ENCODE data around the gene ESYT2. TPM values are rescaled to one million over a fixed set of nuclear protein-coding genes. Genes with fewer than 3 reads are reported as not detected.
"Not testable (repeated sequence)": the region's sequence is repeated elsewhere in the genome, so short reads cannot be mapped to it uniquely, and the experiment has no call there.

Gene ESYT2
- total and polyA plus RNA-seq, 5 donors = 29.0 to 84.7 (median 51.7) TPM

DNA sequence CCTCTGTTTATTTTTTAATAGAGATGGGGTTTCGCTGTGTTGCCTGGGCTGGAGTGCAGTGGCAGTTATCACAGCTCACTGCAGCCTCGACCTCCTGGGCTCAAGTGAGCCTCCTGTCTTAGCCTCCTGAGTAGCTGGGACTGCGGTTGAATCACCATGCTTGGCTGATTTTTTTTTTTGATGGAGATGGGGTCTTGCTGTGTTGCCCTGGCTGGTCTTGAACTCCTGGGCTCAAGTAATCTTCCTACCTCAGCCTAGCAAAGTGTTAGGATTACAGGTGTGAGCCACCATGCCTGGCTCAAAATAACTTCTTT is 35.2 kb upstream of the ESYT2 start:
- Histone ChIP-seq H3K4me1 (ENCODE audit: control insufficient read depth, insufficient read depth, low read length) (peaks cover 8% of the 10 kb centered on the region), H3K4me3 (ENCODE audit: low read length) (peak overlapping the region; percentile 58), H3K27ac (ENCODE audit: low read length) (peak overlapping the region; percentile 98), H3K27me3 (ENCODE audit: control insufficient read depth, insufficient read depth) (no peaks in the 10 kb centered on the region), H3K9me3 (ENCODE audit: control insufficient read depth, low read length) (no peaks in the 10 kb centered on the region)
- ATAC-seq (no peak), DNase-seq (no peak)
- 77% methylated on average over 3 of the region's 3 CpGs for WGBS
- intact Hi-C loops (cut with DNase I) = no loop called here

DNA sequence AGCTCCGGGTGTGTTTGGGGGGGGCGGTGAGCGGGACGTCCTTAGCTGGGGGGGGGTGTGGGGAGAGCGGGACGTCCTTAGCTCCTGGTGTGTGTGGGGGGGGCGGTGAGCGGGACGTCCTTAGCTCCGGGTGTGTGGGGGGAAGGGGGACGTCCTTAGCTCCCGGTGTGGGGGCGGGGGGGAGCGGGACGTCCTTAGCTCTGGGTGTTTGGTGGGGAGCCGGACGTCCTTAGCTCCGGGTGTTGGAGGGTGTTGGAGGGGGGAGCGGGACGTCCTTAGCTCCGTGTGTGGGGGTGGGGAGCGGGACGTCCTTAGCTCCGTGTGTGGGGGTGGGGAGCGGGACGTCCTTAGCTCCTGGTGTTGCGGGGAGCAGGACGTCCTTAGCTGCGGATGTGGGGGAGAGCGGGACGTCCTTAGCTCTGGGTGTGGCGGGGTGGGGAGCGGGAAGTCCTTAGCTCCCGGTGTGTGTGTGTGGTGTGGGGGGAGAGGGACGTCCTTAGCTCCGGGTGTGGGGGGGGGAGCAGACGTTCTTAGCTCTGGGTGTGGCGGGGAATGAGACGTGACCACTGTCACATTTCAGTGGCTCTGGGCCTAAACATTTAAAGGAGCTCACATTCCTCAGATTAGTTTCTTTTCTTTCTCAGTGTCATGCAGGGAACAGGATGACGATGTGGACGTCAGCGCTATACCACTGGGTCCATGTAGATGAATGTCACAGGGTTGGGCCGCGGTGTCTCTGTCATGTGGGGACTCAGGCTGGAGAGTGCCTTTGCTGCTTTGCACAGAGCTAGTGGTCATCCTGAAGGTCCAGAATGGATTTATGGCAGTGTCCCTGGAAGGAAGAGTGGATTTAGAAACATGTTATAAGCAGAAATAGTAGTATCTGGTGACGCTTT is 34.5 kb upstream of the ESYT2 start:
- peaks cover 8% of the 10 kb centered on the region for H3K4me1 ChIP-seq (ENCODE audit: control insufficient read depth, insufficient read depth, low read length)
- 9% methylated on average over 45 of the region's 45 CpGs for WGBS
- DNase-seq = peak; percentile 89 to 93 (median 93)
- peak; percentile 91 to 95 for ATAC-seq
- H3K4me3 ChIP-seq (ENCODE audit: low read length) = peak overlapping the region; percentile 58
- no peaks in the 10 kb centered on the region for H3K27me3 ChIP-seq (ENCODE audit: control insufficient read depth, insufficient read depth)
- H3K27ac ChIP-seq (ENCODE audit: low read length) = peak overlapping the region; percentile 98
- no peaks in the 10 kb centered on the region for H3K9me3 ChIP-seq (ENCODE audit: control insufficient read depth, low read length)
- intact Hi-C loops (cut with DNase I) = no loop called here

DNA sequence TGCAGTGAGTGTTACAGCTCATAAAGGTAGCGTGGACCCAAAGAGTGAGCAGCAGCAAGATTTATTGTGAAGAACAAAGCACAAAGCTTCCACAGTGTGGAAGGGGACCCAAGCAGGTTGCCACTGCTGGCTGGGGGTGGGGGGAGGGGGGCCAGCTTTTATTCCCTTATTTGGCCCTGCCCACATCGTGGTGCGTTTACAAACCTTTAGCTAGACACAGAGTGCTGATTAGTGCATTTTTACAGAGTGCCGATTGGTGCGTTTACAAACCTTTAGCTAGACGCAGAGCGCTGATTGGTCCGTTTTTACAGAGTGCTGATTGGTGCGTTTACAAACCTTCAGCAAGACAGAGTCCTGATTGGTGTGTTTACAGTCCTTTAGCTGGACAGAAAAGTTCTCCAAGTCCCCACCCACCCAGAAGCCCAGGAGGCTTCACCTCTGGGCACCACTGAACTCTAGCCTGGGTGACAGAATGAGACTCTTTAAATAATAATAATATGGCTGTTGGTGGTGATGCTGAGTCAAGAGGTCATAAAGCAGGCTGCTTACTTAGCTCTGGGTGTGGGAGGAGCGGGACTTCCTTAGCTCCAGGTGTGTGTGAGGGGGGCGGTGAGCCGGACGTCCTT is 33.8 kb upstream of the ESYT2 start:
- H3K4me1 ChIP-seq (ENCODE audit: control insufficient read depth, insufficient read depth, low read length); H3K27me3 ChIP-seq (ENCODE audit: control insufficient read depth, insufficient read depth); intact Hi-C loops (cut with DNase I); H3K9me3 ChIP-seq (ENCODE audit: control insufficient read depth, low read length): not testable (repeated sequence)
- DNase-seq (peak in 1 of 3 donors; percentile 50), ATAC-seq (peak in 1 of 2 donors; percentile 5)
- peak overlapping the region; percentile 98 for H3K27ac ChIP-seq (ENCODE audit: low read length)
- H3K4me3 ChIP-seq (ENCODE audit: low read length) = peak overlapping the region; percentile 58
- 64% methylated on average over 13 of the region's 13 CpGs for WGBS

- Histone ChIP-seq H3K9me3 (ENCODE audit: control insufficient read depth, low read length) (no peaks in the 10 kb centered on the region), H3K27ac (ENCODE audit: low read length) (peak overlapping the region; percentile 98), H3K4me1 (ENCODE audit: control insufficient read depth, insufficient read depth, low read length) (peaks cover 8% of the 10 kb centered on the region), H3K4me3 (ENCODE audit: low read length) (no peak overlapping the region), H3K27me3 (ENCODE audit: control insufficient read depth, insufficient read depth) (no peaks in the 10 kb centered on the region)
- intact Hi-C loops (cut with DNase I) = no loop called here
- no peak for DNase-seq
- ATAC-seq = no peak
- WGBS = 89% methylated on average over 11 of the region's 11 CpGs
Measured at GRCh38 chr7:158861936-158862704, 32.8 kb upstream of the ESYT2 start.

- DNase-seq = no peak
- Histone ChIP-seq H3K4me3 (ENCODE audit: low read length) (no peak overlapping the region), H3K4me1 (ENCODE audit: control insufficient read depth, insufficient read depth, low read length) (peaks cover 8% of the 10 kb centered on the region), H3K9me3 (ENCODE audit: control insufficient read depth, low read length) (no peaks in the 10 kb centered on the region), H3K27me3 (ENCODE audit: control insufficient read depth, insufficient read depth) (no peaks in the 10 kb centered on the region), H3K27ac (ENCODE audit: low read length) (peak overlapping the region; percentile 21)
- ATAC-seq = no peak
- WGBS = 58% methylated on average over 15 of the region's 15 CpGs
- intact Hi-C loops (cut with DNase I) = no loop called here
Measured at GRCh38 chr7:158861004-158861787, 31.9 kb upstream of the ESYT2 start.

GRCh38 chr7:158860394-158860793 is 31.1 kb upstream of the ESYT2 start:
- Histone ChIP-seq H3K27ac (ENCODE audit: low read length) (no peak overlapping the region), H3K4me3 (ENCODE audit: low read length) (no peak overlapping the region), H3K27me3 (ENCODE audit: control insufficient read depth, insufficient read depth) (no peaks in the 10 kb centered on the region), H3K9me3 (ENCODE audit: control insufficient read depth, low read length) (no peaks in the 10 kb centered on the region), H3K4me1 (ENCODE audit: control insufficient read depth, insufficient read depth, low read length) (peaks cover 6% of the 10 kb centered on the region)
- DNase-seq (no peak), ATAC-seq (no peak)
- intact Hi-C loops (cut with DNase I) = no loop called here
- WGBS = 93% methylated on average over 1 of the region's 1 CpG

GRCh38 chr7:158858592-158859503 is 29.5 kb upstream of the ESYT2 start:
- Histone ChIP-seq H3K27ac (ENCODE audit: low read length) (peak overlapping the region; percentile 82), H3K9me3 (ENCODE audit: control insufficient read depth, low read length) (no peaks in the 10 kb centered on the region), H3K27me3 (ENCODE audit: control insufficient read depth, insufficient read depth) (no peaks in the 10 kb centered on the region), H3K4me1 (ENCODE audit: control insufficient read depth, insufficient read depth, low read length) (no peaks in the 10 kb centered on the region), H3K4me3 (ENCODE audit: low read length) (no peak overlapping the region)
- no peak for ATAC-seq
- intact Hi-C loops (cut with DNase I) = loop anchor here in 1 of 4 donors (5.0 kb wide), 1 partner anchor 37 kb away; no protein-coding TSS in a partner anchor
- 61% methylated on average over 5 of the region's 5 CpGs for WGBS
- no peak for DNase-seq

GRCh38 chr7:158856883-158857668 is 27.8 kb upstream of the ESYT2 start:
- ATAC-seq (no peak), DNase-seq (no peak)
- H3K27me3 ChIP-seq (ENCODE audit: control insufficient read depth, insufficient read depth) = no peaks in the 10 kb centered on the region
- H3K9me3 ChIP-seq (ENCODE audit: control insufficient read depth, low read length) = no peaks in the 10 kb centered on the region
- 7% methylated on average over 31 of the region's 31 CpGs for WGBS
- intact Hi-C loops (cut with DNase I) = loop anchor here in 1 of 4 donors (5.0 kb wide), 1 partner anchor 35 kb away; no protein-coding TSS in a partner anchor
- no peaks in the 10 kb centered on the region for H3K4me1 ChIP-seq (ENCODE audit: control insufficient read depth, insufficient read depth, low read length)
- peak overlapping the region; percentile 74 for H3K27ac ChIP-seq (ENCODE audit: low read length)
- peak overlapping the region; percentile 77 for H3K4me3 ChIP-seq (ENCODE audit: low read length)

- no peaks in the 10 kb centered on the region for H3K4me1 ChIP-seq (ENCODE audit: control insufficient read depth, insufficient read depth, low read length)
- ATAC-seq (no peak), DNase-seq (no peak)
- no peaks in the 10 kb centered on the region for H3K27me3 ChIP-seq (ENCODE audit: control insufficient read depth, insufficient read depth)
- no peak overlapping the region for H3K4me3 ChIP-seq (ENCODE audit: low read length)
- intact Hi-C loops (cut with DNase I) = loop anchor here in 1 of 4 donors (5.0 kb wide), 1 partner anchor 32 kb away; no protein-coding TSS in a partner anchor
- 87% methylated on average over 7 of the region's 7 CpGs for WGBS
- no peaks in the 10 kb centered on the region for H3K9me3 ChIP-seq (ENCODE audit: control insufficient read depth, low read length)
- H3K27ac ChIP-seq (ENCODE audit: low read length) = no peak overlapping the region
Measured at GRCh38 chr7:158854681-158855081, 25.4 kb upstream of the ESYT2 start.
